Stomach (tissue), 9 donors: ENCODE data around the gene PSMC5. TPM values are rescaled to one million over a fixed set of nuclear protein-coding genes. Genes with fewer than 3 reads are reported as not detected.

ENCODE experiments used
- DNase-seq, 2 donors: peaks; one replicate each; pipeline versions ENCODE4 v3.0.0 to v3.0.0-alpha.2; 2013 to 2019
- H3K27ac ChIP-seq, 5 donors: fragments of 200-600 bp in 4 of 5; sonication (generic) in 4 of 5; one replicate each; pipeline ENCODE4 v1.5.1; 2013 to 2019; ENCODE audit warnings: mild to moderate bottlenecking in 1 of 5, moderate library complexity in 1 of 5
- H3K27me3 ChIP-seq, 3 donors: fragments of 200-600 bp; sonication (generic); one replicate each; pipeline ENCODE4 v1.5.1; 2017 to 2019; ENCODE audit warnings: mixed run types in 1 of 3
- H3K36me3 ChIP-seq, 4 donors: fragments of 200-600 bp; sonication (generic); 1 replicate in 3 of 4; 2 replicates in 1 of 4; pipeline ENCODE4 v1.5.1; 2016 to 2019
- H3K4me1 ChIP-seq, 4 donors: fragments of 200-600 bp; sonication (generic); one replicate each; pipeline ENCODE4 v1.5.1; 2016 to 2019
- H3K4me3 ChIP-seq, 4 donors: fragments of 200-600 bp; sonication (generic) in 3 of 4; one replicate each; pipeline ENCODE4 v1.5.1; 2016 to 2019; ENCODE audit warnings: mild to moderate bottlenecking in 1 of 4
- H3K9me3 ChIP-seq, 4 donors: fragments of 200-600 bp; sonication (generic); one replicate each; pipeline ENCODE4 v1.5.1; 2016 to 2019
- EP300 ChIP-seq: sonication (generic); formaldehyde crosslinking; IDR thresholded peaks from one replicate; pipeline ENCODE4 v1.6.1; 2017; ENCODE audit warnings: antibody characterized with exemption
- POLR2A ChIP-seq, 4 donors: fragments of 450-650 bp; IDR thresholded peaks; one replicate each; pipeline ENCODE4 v1.6.1; 2016; ENCODE audit warnings: antibody characterized with exemption in 4 of 4, control low read depth in 2 of 4, mild to moderate bottlenecking in 1 of 4, moderate library complexity in 1 of 4
- POLR2AphosphoS5 ChIP-seq, 3 donors: sonication (generic); formaldehyde crosslinking; IDR thresholded peaks; one replicate each; pipeline ENCODE4 v1.6.1; 2016; ENCODE audit warnings: antibody characterized with exemption in 3 of 3
- WGBS, 5 donors: extraction: QIAGEN DNeasy Blood & Tissue Kit in 3 of 5; methylation state at CpG; one replicate each; pipeline versions ENCODE4 v1.1.5 to v1.1.7; 2013 to 2018; 5-methylcytosine and 5-hydroxymethylcytosine counted together
- intact Hi-C: fragments of 100-400 bp; cut with DNase I; formaldehyde crosslinking; loops from one replicate; pipeline ENCODE4 v1.15.1; 2023; ENCODE audit warnings: low total_unique reads
- polyA plus RNA-seq, 3 donors: library from polyadenylated mRNA; stranded (reverse); fragments of 200-250 nt; gene quantifications; one replicate each; pipeline ENCODE4 v1.2.3, GENCODE V29; 2013
- total RNA-seq, 5 donors: library from RNA; depleted of rRNA; stranded (reverse); fragments of >200 nt; gene quantifications; one replicate each; pipeline versions ENCODE4 v1.1.0 to v1.2.3, GENCODE V29; 2014 to 2016
- TF ChIP-seq, protein P1 (sequence below), 7 experiments: fragments of 450-650 bp in 4 of 7; fragments of 200-600 bp in 3 of 7; sonication (generic) in 3 of 7; IDR thresholded peaks; one replicate each; pipeline ENCODE4 v1.5.1; 2016 to 2019; ENCODE audit warnings: antibody characterized with exemption in 7 of 7, control low read depth in 2 of 7, mild to moderate bottlenecking in 1 of 7
- donor health status: healthy with polysubstance abuse.
- donor health status: Bipolar disorder and iron deficiency.
- donor health status: healthy.

Gene PSMC5
- total and polyA plus RNA-seq, 8 donors, result 19.2 to 211 (median 118) TPM

DNA sequence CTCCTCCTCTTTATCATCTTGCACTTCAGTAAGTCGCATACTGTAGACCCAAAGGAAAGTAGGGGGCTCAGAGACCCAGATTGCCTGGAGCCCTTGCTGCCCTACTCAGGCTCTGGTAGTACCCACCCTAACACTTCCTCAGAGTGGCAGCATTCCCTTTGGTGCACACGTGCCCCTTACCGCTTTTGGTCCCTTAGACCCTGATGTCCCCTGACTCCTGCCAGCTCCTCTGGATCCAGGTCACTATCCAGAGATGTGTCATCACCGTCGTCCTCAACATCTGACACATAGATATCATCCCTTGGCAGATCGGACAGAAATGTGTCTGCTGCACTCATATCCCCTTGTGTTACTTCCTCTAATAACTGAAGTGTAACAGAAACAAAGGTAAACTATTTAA, 5.4 kb upstream of the PSMC5 start:
- H3K27me3 ChIP-seq, result no peaks in the 10 kb centered on the region
- H3K27ac ChIP-seq, result no peak overlapping the region
- intact Hi-C loops, result no loop called here
- H3K4me3 ChIP-seq, result no peak overlapping the region
- peaks cover 15 to 28% (median 21%) of the 10 kb centered on the region in 4 donors for H3K4me1 ChIP-seq
- H3K9me3 ChIP-seq, result no peaks in the 10 kb centered on the region
- no peak for TF ChIP-seq EP300
- TF ChIP-seq, protein P1, sequence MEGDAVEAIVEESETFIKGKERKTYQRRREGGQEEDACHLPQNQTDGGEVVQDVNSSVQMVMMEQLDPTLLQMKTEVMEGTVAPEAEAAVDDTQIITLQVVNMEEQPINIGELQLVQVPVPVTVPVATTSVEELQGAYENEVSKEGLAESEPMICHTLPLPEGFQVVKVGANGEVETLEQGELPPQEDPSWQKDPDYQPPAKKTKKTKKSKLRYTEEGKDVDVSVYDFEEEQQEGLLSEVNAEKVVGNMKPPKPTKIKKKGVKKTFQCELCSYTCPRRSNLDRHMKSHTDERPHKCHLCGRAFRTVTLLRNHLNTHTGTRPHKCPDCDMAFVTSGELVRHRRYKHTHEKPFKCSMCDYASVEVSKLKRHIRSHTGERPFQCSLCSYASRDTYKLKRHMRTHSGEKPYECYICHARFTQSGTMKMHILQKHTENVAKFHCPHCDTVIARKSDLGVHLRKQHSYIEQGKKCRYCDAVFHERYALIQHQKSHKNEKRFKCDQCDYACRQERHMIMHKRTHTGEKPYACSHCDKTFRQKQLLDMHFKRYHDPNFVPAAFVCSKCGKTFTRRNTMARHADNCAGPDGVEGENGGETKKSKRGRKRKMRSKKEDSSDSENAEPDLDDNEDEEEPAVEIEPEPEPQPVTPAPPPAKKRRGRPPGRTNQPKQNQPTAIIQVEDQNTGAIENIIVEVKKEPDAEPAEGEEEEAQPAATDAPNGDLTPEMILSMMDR (IDR thresholded peaks at IDR 0.05), result no peak
- TF ChIP-seq POLR2A (IDR thresholded peaks at IDR 0.05), result no peak
- TF ChIP-seq POLR2AphosphoS5 (IDR thresholded peaks at IDR 0.05), result no peak
- H3K36me3 ChIP-seq, result peaks cover 85 to 91% (median 89%) of the 10 kb centered on the region in 4 donors
- DNase-seq, result no peak
- WGBS, 5 donors, result 72 to 85% (median 79%) methylated on average over 6 of the region's 6 CpGs

DNA sequence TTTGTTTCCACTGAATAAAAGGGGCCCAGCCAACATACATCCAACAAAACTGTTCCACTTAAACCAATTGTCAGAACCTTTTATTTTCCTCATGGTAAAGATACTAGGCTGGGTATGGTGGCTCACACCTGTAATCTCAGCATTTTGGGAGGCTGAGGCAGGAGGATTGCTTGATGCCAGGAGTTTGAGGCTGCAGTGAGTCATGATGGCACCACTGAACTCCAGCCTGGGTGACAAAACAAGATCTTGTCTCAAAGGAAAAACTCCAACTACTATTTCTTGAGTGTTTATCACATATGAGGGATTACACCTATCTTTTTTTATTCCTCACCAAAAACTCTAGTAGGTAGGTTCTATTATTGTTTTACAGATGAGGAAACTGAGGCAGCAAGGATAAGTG, 4.7 kb upstream of the PSMC5 start:
- Histone ChIP-seq H3K4me1 (peaks cover 15 to 28% (median 21%) of the 10 kb centered on the region in 4 donors), H3K27me3 (no peaks in the 10 kb centered on the region), H3K9me3 (no peaks in the 10 kb centered on the region), H3K36me3 (peaks cover 78 to 84% (median 82%) of the 10 kb centered on the region in 4 donors), H3K4me3 (no peak overlapping the region), H3K27ac (no peak overlapping the region)
- intact Hi-C loops, result no loop called here
- TF ChIP-seq POLR2AphosphoS5 (IDR thresholded peaks at IDR 0.05) (no peak), POLR2A (IDR thresholded peaks at IDR 0.05) (no peak), EP300 (no peak)
- TF ChIP-seq, protein P1 (IDR thresholded peaks at IDR 0.05), result no peak
- no peak for DNase-seq

DNA sequence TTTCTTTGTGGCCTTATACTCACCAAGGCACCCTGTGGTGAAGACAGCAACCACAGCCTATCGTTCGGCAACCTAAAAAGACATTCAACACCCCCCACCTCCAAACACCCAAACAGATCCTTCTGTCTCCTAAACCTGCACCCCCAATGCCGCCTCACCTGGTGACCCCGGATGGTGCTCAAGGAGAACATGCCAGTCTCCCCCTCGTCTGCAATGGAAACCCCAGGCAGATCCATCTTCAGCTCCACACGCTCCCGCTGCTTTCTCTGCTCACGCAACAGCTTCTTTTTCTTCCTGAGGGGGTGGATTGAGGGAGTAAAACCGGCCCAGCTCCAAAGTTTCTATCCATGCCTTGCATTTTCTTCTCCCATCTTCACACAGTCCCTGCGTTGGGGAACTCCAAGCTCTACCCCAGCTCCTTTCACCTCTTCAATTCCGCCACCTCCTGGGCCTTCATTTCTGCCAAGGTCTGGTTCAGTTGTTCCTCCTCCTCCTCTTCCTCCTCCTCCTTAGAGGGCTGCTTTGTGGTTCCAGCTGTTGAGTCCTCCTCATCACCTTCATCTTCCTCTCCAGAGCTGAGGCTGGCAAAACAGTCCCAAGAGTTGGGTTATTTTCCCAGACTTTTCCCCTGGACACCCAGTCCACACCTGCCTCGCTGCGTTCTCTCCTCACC, 3.4 kb upstream of the PSMC5 start:
- no peak for DNase-seq
- H3K4me3 ChIP-seq, result no peak overlapping the region
- intact Hi-C loops, result no loop called here
- TF ChIP-seq POLR2A (IDR thresholded peaks at IDR 0.05) (no peak), EP300 (no peak), POLR2AphosphoS5 (IDR thresholded peaks at IDR 0.05) (no peak)
- TF ChIP-seq, protein P1 (IDR thresholded peaks at IDR 0.05), result no peak
- whole genome bisulfite sequencing, 5 donors, result 88 to 94% (median 90%) methylated on average over 13 of the region's 13 CpGs
- no peaks in the 10 kb centered on the region for H3K9me3 ChIP-seq
- H3K36me3 ChIP-seq, result peaks cover 66 to 71% (median 69%) of the 10 kb centered on the region in 4 donors
- peak overlapping the region in 1 of 5 donors; percentile 21 for H3K27ac ChIP-seq
- H3K4me1 ChIP-seq, result peaks cover 24 to 38% (median 31%) of the 10 kb centered on the region in 4 donors
- no peaks in the 10 kb centered on the region for H3K27me3 ChIP-seq

DNA sequence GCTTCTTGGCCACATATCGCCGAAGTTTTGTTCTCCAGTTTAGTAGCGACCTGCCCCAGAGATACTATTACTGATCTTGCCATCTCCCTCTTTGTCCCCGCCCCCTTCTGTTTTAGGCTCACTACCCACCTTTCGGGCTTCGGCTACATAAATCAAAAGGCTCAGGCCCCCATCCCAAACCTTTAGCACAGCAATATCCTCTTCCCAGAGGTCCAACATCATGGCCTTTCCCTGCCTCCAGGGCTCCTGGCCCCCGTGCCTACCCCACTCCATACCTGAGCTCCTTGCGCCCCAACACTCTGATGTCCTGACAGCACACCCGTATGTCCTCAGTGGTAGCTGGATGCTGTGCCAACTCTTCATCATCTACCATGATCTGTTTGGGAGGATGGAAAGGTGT, 2.9 kb upstream of the PSMC5 start:
- TF ChIP-seq POLR2A (IDR thresholded peaks at IDR 0.05) (no peak), EP300 (no peak), POLR2AphosphoS5 (IDR thresholded peaks at IDR 0.05) (no peak)
- TF ChIP-seq, protein P1 (IDR thresholded peaks at IDR 0.05), result no peak
- intact Hi-C loops, result no loop called here
- peak overlapping the region in 1 of 5 donors; percentile 21 for H3K27ac ChIP-seq
- H3K4me1 ChIP-seq, result peaks cover 29 to 38% (median 35%) of the 10 kb centered on the region in 4 donors
- no peaks in the 10 kb centered on the region for H3K9me3 ChIP-seq
- no peaks in the 10 kb centered on the region for H3K27me3 ChIP-seq
- H3K36me3 ChIP-seq, result peaks cover 66 to 71% (median 69%) of the 10 kb centered on the region in 4 donors
- WGBS, 5 donors, result 90 to 97% (median 94%) methylated on average over 9 of the region's 9 CpGs
- H3K4me3 ChIP-seq, result no peak overlapping the region
- no peak for DNase-seq
